Measurements from ENCODE around the gene ITGA2B.
"Not testable (repeated sequence)": the region's sequence is repeated elsewhere in the genome, so short reads cannot be mapped to it uniquely, and the experiment has no call there.

The ITGA2B gene

DNA sequence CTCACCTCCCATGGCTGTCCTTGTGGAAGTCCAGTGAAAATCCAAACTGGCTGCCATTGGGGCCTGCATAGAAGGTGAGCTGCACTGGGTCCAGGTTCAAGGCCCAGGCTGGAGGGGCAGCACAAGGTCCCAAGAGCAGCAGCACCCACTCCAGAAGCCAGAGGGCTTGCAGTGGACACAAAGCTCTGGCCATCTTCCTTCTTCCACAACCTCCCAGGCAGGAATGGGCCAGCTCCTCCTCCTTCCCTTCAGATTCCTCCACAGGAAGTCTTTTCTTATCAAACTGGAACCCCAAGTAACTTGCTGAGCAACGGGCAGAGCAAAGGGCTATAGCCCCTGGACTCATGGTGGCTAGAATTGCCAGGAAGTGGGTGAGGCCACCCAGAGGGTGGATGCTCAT, at the start of gene ITGA2B:
Gene ITGA2B (minus strand): TSS at position 369 of the 400 bp plus-strand sequence. CDS start 176 bp downstream, at position 193.
- no peak for DNase-seq (ENCODE audit: low read depth in 2 of 2)

GRCh38 chr17:44439168-44439567, 49.7 kb upstream of the ITGA2B start:
- no peak for DNase-seq (ENCODE audit: low read depth in 2 of 2)

DNA sequence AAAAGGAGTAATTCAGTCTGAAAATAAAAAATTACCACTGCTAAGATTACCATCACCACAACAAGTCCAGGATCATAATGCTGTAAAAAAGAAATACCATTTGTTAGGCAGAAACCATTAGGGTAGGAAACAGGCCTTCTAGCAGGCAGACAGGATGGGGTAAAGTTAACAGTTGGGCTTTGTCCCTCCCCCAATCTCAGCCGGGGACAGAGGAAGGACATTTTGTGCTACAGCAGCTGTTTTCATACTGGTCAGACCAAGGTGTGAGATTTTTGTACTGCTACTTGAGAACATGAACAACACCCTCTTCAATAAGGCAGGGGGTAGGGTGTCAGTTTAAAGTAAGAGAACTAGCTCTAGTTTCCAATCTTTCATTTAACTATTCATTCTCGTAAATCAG, 49.2 kb upstream of the ITGA2B start:
- DNase-seq (ENCODE audit: low read depth in 2 of 2): no peak

DNA sequence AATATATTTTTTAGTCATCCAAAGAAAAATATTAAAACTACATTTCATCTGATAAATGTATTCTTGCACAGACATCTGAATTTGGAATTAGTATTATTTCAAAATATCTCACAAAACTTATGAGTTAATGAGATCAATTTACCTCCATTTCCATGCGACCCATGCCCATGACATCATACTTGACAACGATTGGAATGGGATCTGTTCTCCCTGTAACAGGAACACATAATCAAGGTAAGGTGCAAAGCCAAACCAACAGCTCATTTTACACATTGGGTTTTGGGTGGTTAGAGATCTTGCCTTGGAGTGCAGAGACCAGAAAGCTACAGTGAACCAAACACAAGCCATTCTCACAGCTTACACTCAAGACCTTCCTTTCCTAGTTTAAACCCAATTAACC, 46.9 kb upstream of the ITGA2B start:
- no peak for DNase-seq (ENCODE audit: low read depth in 2 of 2)

- DNase-seq (ENCODE audit: low read depth in 2 of 2): no peak
Measured at GRCh38 chr17:44432254-44433157, 43.1 kb upstream of the ITGA2B start.

- DNase-seq (ENCODE audit: low read depth in 2 of 2): no peak
Measured at GRCh38 chr17:44424828-44425461, 35.5 kb upstream of the ITGA2B start.

- DNase-seq (ENCODE audit: low read depth in 2 of 2): peak in 1 of 2 donors; percentile 10
Measured at GRCh38 chr17:44417553-44417952, 28.1 kb upstream of the ITGA2B start.

- DNase-seq (ENCODE audit: low read depth in 2 of 2): no peak
Measured at GRCh38 chr17:44416558-44417289, 27.3 kb upstream of the ITGA2B start.

- DNase-seq (ENCODE audit: low read depth in 2 of 2): no peak
Measured at GRCh38 chr17:44414394-44415155, 25.1 kb upstream of the ITGA2B start.

DNA sequence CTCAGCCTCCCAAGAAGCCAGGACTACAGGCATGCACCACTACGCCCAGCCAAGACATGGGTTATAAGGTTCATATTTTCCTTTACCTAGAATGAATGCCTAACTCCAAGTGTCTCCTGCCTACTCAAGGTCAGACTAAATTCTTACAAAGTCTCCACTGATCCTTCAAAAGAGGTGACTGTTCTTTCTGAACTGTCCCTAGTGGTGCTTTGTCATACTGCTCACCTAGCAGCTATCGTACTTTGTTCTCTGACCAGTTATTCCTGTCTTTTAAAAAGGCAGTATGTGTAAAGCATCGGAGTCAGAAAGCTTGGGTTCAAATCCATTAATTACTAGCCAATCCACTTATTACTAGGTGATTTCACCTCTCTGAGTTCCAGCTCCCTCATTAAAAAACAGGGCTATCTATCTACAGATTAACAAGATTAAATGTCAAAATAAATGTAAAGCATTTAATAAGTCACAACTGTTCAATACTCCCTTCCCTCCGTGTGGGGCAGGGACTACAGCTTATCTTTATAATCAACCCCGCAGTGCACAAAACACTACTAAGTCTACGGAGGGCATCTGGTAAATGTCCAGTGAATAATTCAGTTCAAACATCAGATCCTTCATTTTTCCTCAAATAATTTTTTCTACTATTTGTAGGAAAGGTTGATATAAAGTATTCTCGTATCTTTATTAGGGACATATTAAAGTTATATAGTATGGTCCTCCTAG, 20.0 kb upstream of the ITGA2B start:
- no peak for DNase-seq (ENCODE audit: low read depth in 2 of 2)

DNA sequence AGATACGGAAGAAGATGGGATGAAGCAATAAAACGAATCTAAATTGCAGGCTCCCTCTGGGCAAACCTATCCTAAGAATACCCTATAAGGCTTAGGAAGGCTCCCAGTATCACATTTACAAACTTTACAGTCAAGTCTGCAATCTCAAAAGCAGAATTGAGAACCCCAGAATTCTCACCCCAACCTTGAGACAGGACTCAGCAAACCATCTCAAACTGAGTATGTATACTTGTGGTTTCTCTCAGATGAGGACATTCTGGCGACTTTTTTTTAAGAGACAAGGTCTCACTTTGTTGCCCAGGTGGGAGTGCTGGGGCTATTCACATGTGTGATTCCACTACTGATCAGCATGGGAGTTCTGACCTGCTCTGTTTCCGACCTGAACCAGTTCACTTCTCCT, 19.3 kb upstream of the ITGA2B start:
- DNase-seq (ENCODE audit: low read depth in 2 of 2): no peak

DNA sequence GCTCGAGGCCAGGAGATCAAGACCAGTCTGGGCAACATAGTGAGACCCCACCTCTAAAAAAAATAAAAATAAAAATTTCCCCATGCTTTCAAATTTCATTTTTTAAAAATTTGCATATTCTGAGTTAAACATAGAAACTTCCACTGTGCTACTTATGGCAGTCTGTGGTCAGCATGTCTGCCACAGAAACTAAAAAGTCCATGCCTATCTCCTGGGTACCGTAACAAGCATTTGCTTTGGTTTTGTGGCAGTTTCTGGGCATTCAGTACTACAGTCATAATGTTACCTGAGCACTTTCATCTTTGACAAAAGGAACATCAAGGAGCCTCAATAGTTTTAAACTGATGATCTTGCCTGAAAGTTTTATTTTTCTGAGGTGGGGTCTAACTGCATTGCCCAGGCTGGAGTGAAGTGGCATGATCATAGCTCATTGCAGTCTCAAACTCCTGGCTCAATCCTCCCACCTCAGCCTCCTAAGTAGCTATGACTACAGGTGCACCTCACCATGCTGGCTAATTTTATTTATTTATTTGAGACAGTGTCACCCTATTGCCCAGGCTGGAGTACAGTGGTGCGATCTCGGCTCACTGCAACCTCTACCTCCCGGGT, 13.2 kb upstream of the ITGA2B start:
- no peak for DNase-seq (ENCODE audit: low read depth in 2 of 2)

DNA sequence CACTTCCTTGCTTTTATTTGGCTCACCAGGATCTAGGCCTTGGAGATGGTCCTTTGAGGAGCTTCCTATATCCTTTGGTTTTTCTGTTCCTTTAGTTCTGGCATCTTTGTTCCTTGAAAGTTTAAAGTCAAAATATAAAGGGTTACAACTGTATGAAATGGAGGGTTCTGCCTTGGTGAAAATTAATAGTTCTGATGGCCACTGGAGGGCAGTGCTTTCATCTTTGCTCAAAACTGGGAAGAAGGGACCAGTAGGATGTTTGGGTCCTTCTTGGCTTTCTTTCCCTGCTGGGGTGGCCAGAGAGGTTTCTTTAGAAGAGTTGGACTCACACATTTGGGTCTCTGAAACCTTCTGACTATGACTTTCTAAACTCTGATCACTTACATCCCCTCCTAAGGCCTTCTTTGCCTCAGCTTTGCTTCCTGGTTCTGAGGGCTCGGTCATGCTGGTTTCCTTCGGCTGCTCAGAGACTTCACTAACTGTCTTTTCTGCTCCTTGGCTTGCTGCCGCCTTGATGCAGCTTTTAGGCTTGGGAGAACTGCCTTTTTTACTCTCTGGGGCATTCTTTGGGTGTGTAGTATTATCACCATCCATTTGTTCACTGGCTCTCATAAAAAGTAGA, 10.9 kb upstream of the ITGA2B start:
- DNase-seq (ENCODE audit: low read depth in 2 of 2): no peak

- DNase-seq (ENCODE audit: low read depth in 2 of 2): no peak
Measured at GRCh38 chr17:44398692-44399691, 9.5 kb upstream of the ITGA2B start.

DNA sequence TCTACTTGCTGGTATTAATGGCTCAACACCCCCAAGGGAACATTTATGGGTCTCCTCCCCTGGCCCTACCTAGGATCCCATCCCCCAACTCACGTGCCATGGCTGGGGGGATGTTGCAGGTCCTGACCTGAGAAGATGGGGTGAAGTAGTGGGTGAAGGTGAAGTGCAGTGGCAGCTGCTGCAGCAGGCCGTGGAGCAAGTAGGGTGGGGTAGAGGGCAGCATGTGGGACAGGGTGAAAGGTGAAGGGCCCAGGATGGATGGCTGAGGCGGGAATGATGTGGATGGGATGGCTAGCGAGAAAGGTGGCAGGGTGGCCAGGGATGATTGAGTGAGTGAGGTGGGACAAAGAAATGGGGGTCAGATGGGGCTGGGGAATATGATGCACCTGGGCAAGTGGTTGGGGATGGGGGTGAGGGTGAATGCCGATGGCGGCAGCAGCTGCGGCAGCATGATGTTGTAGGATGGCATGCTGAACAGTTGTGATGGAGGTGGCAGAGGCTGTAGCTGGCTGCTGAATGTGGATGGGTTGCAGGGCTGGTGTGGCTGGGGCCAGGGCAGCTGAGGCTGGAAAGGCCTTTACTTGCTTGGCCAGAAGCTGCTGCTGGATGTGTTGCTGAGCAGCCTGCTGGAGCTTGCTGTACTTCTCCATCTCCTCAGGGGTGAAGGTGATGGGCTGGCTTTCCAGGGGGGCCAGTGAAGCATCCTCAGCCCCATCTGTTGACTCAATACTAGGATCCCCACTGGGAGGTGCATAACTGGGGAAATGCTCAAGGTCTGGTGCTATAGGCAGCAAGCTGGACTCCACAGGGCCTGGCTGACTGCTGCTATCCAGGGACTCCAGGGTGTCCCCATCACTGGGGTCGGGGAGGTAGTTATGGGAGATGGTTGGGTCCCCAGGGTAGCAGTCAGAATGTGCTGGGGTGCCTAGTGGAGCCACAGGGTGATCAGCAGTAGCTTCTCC, 8.3 kb upstream of the ITGA2B start:
- no peak for DNase-seq (ENCODE audit: low read depth in 2 of 2)

GRCh38 chr17:44396946-44397345, 7.5 kb upstream of the ITGA2B start:
- no peak for DNase-seq (ENCODE audit: low read depth in 2 of 2)

GRCh38 chr17:44394833-44395232, 5.4 kb upstream of the ITGA2B start:
- DNase-seq (ENCODE audit: low read depth in 2 of 2): no peak

- DNase-seq (ENCODE audit: low read depth in 2 of 2): not testable (repeated sequence)
Measured at GRCh38 chr17:44394112-44394511, 4.7 kb upstream of the ITGA2B start.
